ENCODE results near the gene FAM8A1.

Gene FAM8A1

GRCh38 chr6:17602888-17603287 is 2.8 kb downstream of the FAM8A1 start:
- DNase-seq, result no peak

GRCh38 chr6:17606606-17607005 is 6.5 kb downstream of the FAM8A1 start:
- no peak for DNase-seq

GRCh38 chr6:17610835-17611234 is 10.7 kb downstream of the FAM8A1 start:
- DNase-seq, result no peak

GRCh38 chr6:17612048-17612447 is 11.9 kb downstream of the FAM8A1 start:
- no peak for DNase-seq

GRCh38 chr6:17615794-17616193 is 15.7 kb downstream of the FAM8A1 start:
- no peak for DNase-seq

- no peak for DNase-seq
These were observed 20.9 kb downstream of the FAM8A1 start for GRCh38 chr6:17621003-17621402.

GRCh38 chr6:17622144-17622543 is 22.0 kb downstream of the FAM8A1 start:
- no peak for DNase-seq

GRCh38 chr6:17624396-17624795 is 24.3 kb downstream of the FAM8A1 start:
- DNase-seq, result no peak

- DNase-seq, result no peak
These were observed 28.8 kb downstream of the FAM8A1 start for GRCh38 chr6:17628873-17629272.

GRCh38 chr6:17629824-17630510 is 29.9 kb downstream of the FAM8A1 start:
- no peak for DNase-seq

- no peak for DNase-seq
These were observed 30.5 kb downstream of the FAM8A1 start for GRCh38 chr6:17630511-17631073.

- DNase-seq, result no peak
These were observed 32.8 kb downstream of the FAM8A1 start for GRCh38 chr6:17632934-17633333.

- DNase-seq, result no peak
These were observed 33.5 kb downstream of the FAM8A1 start for GRCh38 chr6:17633465-17634188.

GRCh38 chr6:17635568-17635967 is 35.5 kb downstream of the FAM8A1 start:
- DNase-seq, result no peak

GRCh38 chr6:17638212-17638715 is 38.2 kb downstream of the FAM8A1 start:
- DNase-seq, result no peak

GRCh38 chr6:17640477-17640917 is 40.4 kb downstream of the FAM8A1 start:
- no peak for DNase-seq

GRCh38 chr6:17648745-17649144 is 48.6 kb downstream of the FAM8A1 start:
- DNase-seq, result no peak

- DNase-seq, result no peak
These were observed 50.7 kb downstream of the FAM8A1 start for GRCh38 chr6:17650656-17651309.

- DNase-seq, result no peak
These were observed 53.2 kb downstream of the FAM8A1 start for GRCh38 chr6:17653198-17653882.

GRCh38 chr6:17656092-17656491 is 56.0 kb downstream of the FAM8A1 start:
- DNase-seq, result no peak

GRCh38 chr6:17656644-17657043 is 56.5 kb downstream of the FAM8A1 start:
- DNase-seq, result no peak

All from NCI-H774 (cell line).